Measurements from ENCODE around the gene CSNK1G1. TPM values are rescaled to one million over a fixed set of nuclear protein-coding genes. Genes with fewer than 3 reads are reported as not detected.

The CSNK1G1 gene
- total and polyA plus RNA-seq, 2 of the 8 experiments (the other 6 are each of a cell fraction or from before 2014, with no cell fraction given), result 6.0 to 12.9 TPM

- Histone ChIP-seq H2BK15ac (ENCODE audit: low read length) (no peak overlapping the region), H3K36me3 (ENCODE audit: control insufficient read depth in 2 of 4, insufficient read depth in 4 of 4, low read length in 3 of 4) (no peaks in the 10 kb centered on the region), H4K20me1 (replicated peaks in 1 of 2; ENCODE audit: control insufficient read depth in 1 of 2, insufficient read depth in 2 of 2, low read length in 2 of 2) (no peaks in the 10 kb centered on the region), H2BK5ac (ENCODE audit: low read depth, low read length) (no peak overlapping the region), H4K8ac (ENCODE audit: extremely low read depth, insufficient read depth, low read length) (no peak overlapping the region), H3K23ac (ENCODE audit: insufficient read length) (no peak overlapping the region), H2BK12ac (ENCODE audit: low read depth, low read length) (no peak overlapping the region), H3K56ac (replicated peaks; ENCODE audit: insufficient read length, low read depth, low read length) (no peak overlapping the region), H3K4me3 (ENCODE audit: extremely low read depth in 1 of 4, insufficient read depth in 2 of 4, low read depth in 3 of 4, low read length in 4 of 4) (no peak overlapping the region), H3K4ac (replicated peaks; ENCODE audit: insufficient read length, low read depth, low read length) (no peak overlapping the region), H2BK120ac (replicated peaks; ENCODE audit: low read depth, low read length) (no peak overlapping the region), H2BK20ac (ENCODE audit: low read length) (no peak overlapping the region), H3K4me2 (ENCODE audit: insufficient read depth in 1 of 2, low read depth in 2 of 2, low read length in 2 of 2) (no peak overlapping the region), H3K9me3 (ENCODE audit: insufficient read depth in 2 of 2, low read depth in 1 of 2, low read length in 1 of 2) (no peaks in the 10 kb centered on the region), H4K5ac (ENCODE audit: insufficient read length, low read depth, low read length) (no peak overlapping the region), H3K79me2 (ENCODE audit: control insufficient read depth in 1 of 2, insufficient read depth in 2 of 2, low read length in 2 of 2) (no peaks in the 10 kb centered on the region), H3K79me1 (ENCODE audit: low read depth, low read length) (no peaks in the 10 kb centered on the region; the same call in 1 of the 2 replicates), H3K14ac (ENCODE audit: insufficient read length) (no peak overlapping the region), H3K4me1 (replicated peaks in 1 of 4; ENCODE audit: control insufficient read depth in 3 of 4, insufficient read depth in 4 of 4, low read length in 3 of 4) (peaks cover 0 to 12% (median 5%) of the 10 kb centered on the region in 4 experiments; a peak in 5 of 7 replicates), H3K23me2 (ENCODE audit: low read depth, low read length) (no peaks in the 10 kb centered on the region), H4K91ac (replicated peaks; ENCODE audit: insufficient read length, low read length) (no peak overlapping the region), H3K27ac (ENCODE audit: low read depth, low read length) (no peak overlapping the region), H3K18ac (ENCODE audit: extremely low read depth, low read length) (no peak overlapping the region), H3K9ac (replicated peaks in 1 of 4; ENCODE audit: extremely low read depth in 1 of 4, low read depth in 3 of 4, low read length in 3 of 4) (no peak overlapping the region), H2AFZ (ENCODE audit: low read length) (no peak overlapping the region), H2AK5ac (ENCODE audit: low read depth, low read length) (no peak overlapping the region), H3K27me3 (replicated peaks in 1 of 4; ENCODE audit: control insufficient read depth in 3 of 4, extremely low read depth in 1 of 4, insufficient read depth in 3 of 4, low read length in 3 of 4) (no peaks in the 10 kb centered on the region)
- FAIRE-seq (no peak), DNase-seq (ENCODE audit: low read depth in 1 of 2, low spot score in 2 of 2) (no peak)
- POLR2A ChIA-PET (ENCODE audit: partially characterized antibody), result no interaction called here
- CTCF ChIA-PET (ENCODE audit: partially characterized antibody), result interaction anchor here (0.6 to 1.0 kb wide), 3 partner anchors 14 to 118 kb away, joined by 3 to 4 read pairs (median 3); no protein-coding TSS in a partner anchor
- 85% methylated on average over 2 of the region's 2 CpGs; no CpG with 5 or more reads in 1 of the 2 experiments for WGBS, 2 experiments (ENCODE audit: extremely low coverage in 1 of 2, insufficient coverage in 1 of 2, insufficient read length in 1 of 2, insufficient replicate concordance in 2 of 2, low coverage in 1 of 2, low lambda C conversion rate in 2 of 2, missing lambda C conversion rate in 1 of 2)
- no peak for TF ChIP-seq KDM1A (IDR thresholded peaks at IDR 0.05; ENCODE audit: borderline replicate concordance, low read length)
- no peak for TF ChIP-seq NRF1 (IDR thresholded peaks at IDR 0.05; ENCODE audit: low read depth, low read length)
- TF ChIP-seq ATF3 (IDR thresholded peaks at IDR 0.05; ENCODE audit: insufficient read depth, low read depth, low read length), result no peak
- TF ChIP-seq SRF (IDR thresholded peaks at IDR 0.05; ENCODE audit: low read depth, low read length), result no peak
- TF ChIP-seq SIX5 (IDR thresholded peaks at IDR 0.05; ENCODE audit: low read depth, low read length), result no peak
- no peak for TF ChIP-seq GTF2F1 (IDR thresholded peaks at IDR 0.05; ENCODE audit: borderline replicate concordance, low read depth, low read length)
- TF ChIP-seq TEAD4 (IDR thresholded peaks at IDR 0.05; ENCODE audit: low read depth, low read length), result no peak
- TF ChIP-seq RNF2 (IDR thresholded peaks at IDR 0.05; ENCODE audit: borderline replicate concordance, low read depth, low read length, missing control alignments, poor library complexity, severe bottlenecking), result no peak
- TF ChIP-seq KDM4A (IDR thresholded peaks at IDR 0.05; ENCODE audit: low read depth, low read length, severe bottlenecking), result no peak
Observed at GRCh38 chr15:64251121-64251520, 104.9 kb downstream of the CSNK1G1 start.
